Right cardiac atrium (tissue), 5 donors: ENCODE results near the gene TMEM203. TPM values are rescaled to one million over a fixed set of nuclear protein-coding genes. Genes with fewer than 3 reads are reported as not detected.

Source experiments
- ATAC-seq, 2 donors: fragments of 200-7000 bp; cut with Tn5 transposase; one replicate each; pipeline versions ENCODE4 v1.8.0 to v1.9.1; 2020; ENCODE audit warnings: moderate library complexity in 2 of 2, mild to moderate bottlenecking in 1 of 2
- DNase-seq, 3 donors: peaks; one replicate each; pipeline ENCODE4 v3.0.0-alpha.2; 2020
- H3K27ac ChIP-seq: one replicate; pipeline ENCODE4 v1.5.1; 2013; ENCODE audit warnings: mild to moderate bottlenecking, low read length, control low read depth, moderate library complexity
- H3K27me3 ChIP-seq: one replicate; pipeline ENCODE4 v1.6.1; 2013; ENCODE audit not compliant: control insufficient read depth, insufficient read depth
- H3K4me1 ChIP-seq: one replicate; pipeline ENCODE4 v1.6.1; 2013; ENCODE audit warnings: low read length; ENCODE audit not compliant: control insufficient read depth, insufficient read depth
- H3K4me3 ChIP-seq: one replicate; pipeline ENCODE4 v1.5.1; 2013; ENCODE audit warnings: low read length, control low read depth
- H3K9me3 ChIP-seq: one replicate; pipeline ENCODE4 v1.6.1; 2013; ENCODE audit warnings: low read length; ENCODE audit not compliant: control insufficient read depth
- WGBS: extraction: QIAGEN DNeasy Blood & Tissue Kit; methylation state at CpG from one replicate; pipeline ENCODE4 v1.1.7; 2013; 5-methylcytosine and 5-hydroxymethylcytosine counted together
- intact Hi-C, 4 donors: fragments of 100-400 bp; cut with DNase I; formaldehyde crosslinking; loops; one replicate each; pipeline versions ENCODE4 v1.11.0 to v1.14.0; 2022 to 2023
- polyA plus RNA-seq: library from polyadenylated mRNA; stranded (reverse); fragments of 200-250 nt; gene quantifications from one replicate; pipeline ENCODE4 v1.2.3, GENCODE V29; 2013
- total RNA-seq, 4 donors: library from RNA; stranded (reverse); fragmentation: NEBNext Ultra II Directional; extraction: Animal tissue kit (Norgen Biotek cat#: 25700); gene quantifications; one replicate each; pipeline ENCODE4 v1.2.1, GENCODE V29; 2021
- donor health status: healthy with polysubstance abuse.
- donor health status: DM: no; HTN: yes; CAD: no.
- donor health status: DM: no; HTN: no; CAD: no.
- donor health status: DM: no; HTN: yes; CAD: no; lungs with severe emphysema.
- donor health status: DM: yes; HTN: yes; CAD: no.

The TMEM203 gene
- total and polyA plus RNA-seq, 5 donors, result 28.9 to 47.5 (median 40.6) TPM

GRCh38 chr9:137162505-137163364 lies 42.7 kb downstream of the TMEM203 start:
- whole genome bisulfite sequencing, result 7% methylated on average over 74 of the region's 74 CpGs
- Histone ChIP-seq H3K27me3 (no peaks in the 10 kb centered on the region), H3K27ac (no peak overlapping the region), H3K4me1 (no peaks in the 10 kb centered on the region), H3K9me3 (no peaks in the 10 kb centered on the region), H3K4me3 (no peak overlapping the region)
- ATAC-seq (peak in 1 of 2 donors; percentile 7), DNase-seq (peak in 1 of 3 donors; percentile 65)
- intact Hi-C loops, result no loop called here

GRCh38 chr9:137161558-137162486 lies 43.6 kb downstream of the TMEM203 start:
- intact Hi-C loops, result no loop called here
- no peak for ATAC-seq
- Histone ChIP-seq H3K27ac (no peak overlapping the region), H3K4me1 (no peaks in the 10 kb centered on the region), H3K27me3 (no peaks in the 10 kb centered on the region), H3K4me3 (no peak overlapping the region), H3K9me3 (no peaks in the 10 kb centered on the region)
- DNase-seq, result peak in 1 of 3 donors; percentile 41
- 7% methylated on average over 70 of the region's 71 CpGs for WGBS

- no peak overlapping the region for H3K27ac ChIP-seq
- intact Hi-C loops, result no loop called here
- no peak overlapping the region for H3K4me3 ChIP-seq
- H3K9me3 ChIP-seq, result no peaks in the 10 kb centered on the region
- no peak for ATAC-seq
- 29% methylated on average over 56 of the region's 56 CpGs for WGBS
- peak in 1 of 3 donors; percentile 37 for DNase-seq
- H3K4me1 ChIP-seq, result no peaks in the 10 kb centered on the region
- H3K27me3 ChIP-seq, result no peaks in the 10 kb centered on the region
Observed at GRCh38 chr9:137160716-137161557, 44.5 kb downstream of the TMEM203 start.

GRCh38 chr9:137160054-137160425 lies 45.4 kb downstream of the TMEM203 start:
- intact Hi-C loops, result no loop called here
- no peaks in the 10 kb centered on the region for H3K9me3 ChIP-seq
- 63% methylated on average over 17 of the region's 17 CpGs for WGBS
- H3K27ac ChIP-seq, result no peak overlapping the region
- H3K4me3 ChIP-seq, result no peak overlapping the region
- no peaks in the 10 kb centered on the region for H3K4me1 ChIP-seq
- ATAC-seq (no peak), DNase-seq (peak in 1 of 3 donors; percentile 7)
- no peaks in the 10 kb centered on the region for H3K27me3 ChIP-seq

GRCh38 chr9:137159105-137160053 lies 46.1 kb downstream of the TMEM203 start:
- H3K9me3 ChIP-seq, result no peaks in the 10 kb centered on the region
- DNase-seq (peak in 1 of 3 donors; percentile 8), ATAC-seq (no peak)
- 37% methylated on average over 14 of the region's 14 CpGs for WGBS
- H3K27ac ChIP-seq, result no peak overlapping the region
- no peaks in the 10 kb centered on the region for H3K4me1 ChIP-seq
- no peaks in the 10 kb centered on the region for H3K27me3 ChIP-seq
- intact Hi-C loops, result no loop called here
- H3K4me3 ChIP-seq, result no peak overlapping the region

- DNase-seq, result no peak
- no peaks in the 10 kb centered on the region for H3K27me3 ChIP-seq
- 46% methylated on average over 4 of the region's 4 CpGs for WGBS
Observed at GRCh38 chr9:137158625-137159024, 46.8 kb downstream of the TMEM203 start.

GRCh38 chr9:137157618-137158415 lies 47.6 kb downstream of the TMEM203 start:
- no peak for ATAC-seq
- no peak overlapping the region for H3K4me3 ChIP-seq
- H3K27ac ChIP-seq, result no peak overlapping the region
- peak in 1 of 3 donors; percentile 13 for DNase-seq
- no peaks in the 10 kb centered on the region for H3K9me3 ChIP-seq
- H3K4me1 ChIP-seq, result no peaks in the 10 kb centered on the region
- intact Hi-C loops, result no loop called here
- WGBS, result 63% methylated on average over 19 of the region's 19 CpGs
- H3K27me3 ChIP-seq, result no peaks in the 10 kb centered on the region

More at GRCh38 chr9:137158625-137159024, 46.8 kb downstream of the TMEM203 start:
- ATAC-seq, result no peak
- intact Hi-C loops, result no loop called here
- Histone ChIP-seq H3K9me3 (no peaks in the 10 kb centered on the region), H3K4me1 (no peaks in the 10 kb centered on the region), H3K27ac (no peak overlapping the region), H3K4me3 (no peak overlapping the region)

GRCh38 chr9:137156567-137157375 lies 48.7 kb downstream of the TMEM203 start:
- intact Hi-C loops, result no loop called here
- peak; percentile 52 to 79 for ATAC-seq
- peak in 2 of 3 donors; percentile 41 to 67 for DNase-seq
- Histone ChIP-seq H3K9me3 (no peaks in the 10 kb centered on the region), H3K27ac (no peak overlapping the region), H3K27me3 (no peaks in the 10 kb centered on the region), H3K4me1 (no peaks in the 10 kb centered on the region), H3K4me3 (no peak overlapping the region)
- 4% methylated on average over 65 of the region's 65 CpGs for WGBS
